GM12875 (cell line): ENCODE data around the gene ANAPC2.

Experiments
- H3K4me3 ChIP-seq: one replicate; pipeline ENCODE4 v1.5.1; 2011; ENCODE audit warnings: low read depth, low read length, control low read depth
- CTCF ChIP-seq: IDR thresholded peaks from 2 replicates; pipeline ENCODE4 v1.5.1; 2011; ENCODE audit warnings: low read depth, mild to moderate bottlenecking, control low read depth, inconsistent platforms, low read length, moderate library complexity, borderline replicate concordance; ENCODE audit not compliant: insufficient read depth

ANAPC2 gene

DNA sequence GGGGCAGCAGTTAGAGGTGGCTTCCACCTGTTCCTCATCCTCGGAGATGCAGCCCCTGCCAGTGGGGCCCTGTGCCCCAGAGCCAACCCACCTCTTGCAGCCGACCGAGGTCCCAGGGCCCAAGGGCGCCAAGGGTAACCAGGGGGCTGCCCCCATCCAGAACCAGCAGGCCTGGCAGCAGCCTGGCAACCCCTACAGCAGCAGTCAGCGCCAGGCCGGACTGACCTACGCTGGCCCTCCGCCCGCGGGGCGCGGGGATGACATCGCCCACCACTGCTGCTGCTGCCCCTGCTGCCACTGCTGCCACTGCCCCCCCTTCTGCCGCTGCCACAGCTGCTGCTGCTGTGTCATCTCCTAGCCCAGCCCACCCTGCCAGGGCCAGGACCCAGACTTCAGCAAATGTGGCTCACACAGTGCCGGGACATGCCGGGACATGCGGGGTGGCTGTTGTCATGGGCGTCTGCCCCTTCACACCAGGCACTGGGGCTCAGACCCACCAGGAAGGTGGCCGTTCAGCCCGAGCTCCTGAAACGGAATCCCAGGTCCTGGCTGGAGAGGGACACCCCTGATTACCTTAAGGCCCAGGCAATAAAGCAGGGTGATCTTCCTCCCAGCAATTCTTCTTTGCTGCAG is 37.5 kb upstream of the ANAPC2 start:
- TF ChIP-seq CTCF = no peak
- H3K4me3 ChIP-seq = no peak overlapping the region

GRCh38 chr9:137224830-137225694 is 36.7 kb upstream of the ANAPC2 start, which contains the start of gene CYSRT1:
Gene CYSRT1, plus strand, starts transcription at chr9:137225174. Its CDS starts 448 bp downstream, at chr9:137225622.
- no peak for TF ChIP-seq CTCF
- H3K4me3 ChIP-seq = peak within 1 kb of the TSS; percentile 70

DNA sequence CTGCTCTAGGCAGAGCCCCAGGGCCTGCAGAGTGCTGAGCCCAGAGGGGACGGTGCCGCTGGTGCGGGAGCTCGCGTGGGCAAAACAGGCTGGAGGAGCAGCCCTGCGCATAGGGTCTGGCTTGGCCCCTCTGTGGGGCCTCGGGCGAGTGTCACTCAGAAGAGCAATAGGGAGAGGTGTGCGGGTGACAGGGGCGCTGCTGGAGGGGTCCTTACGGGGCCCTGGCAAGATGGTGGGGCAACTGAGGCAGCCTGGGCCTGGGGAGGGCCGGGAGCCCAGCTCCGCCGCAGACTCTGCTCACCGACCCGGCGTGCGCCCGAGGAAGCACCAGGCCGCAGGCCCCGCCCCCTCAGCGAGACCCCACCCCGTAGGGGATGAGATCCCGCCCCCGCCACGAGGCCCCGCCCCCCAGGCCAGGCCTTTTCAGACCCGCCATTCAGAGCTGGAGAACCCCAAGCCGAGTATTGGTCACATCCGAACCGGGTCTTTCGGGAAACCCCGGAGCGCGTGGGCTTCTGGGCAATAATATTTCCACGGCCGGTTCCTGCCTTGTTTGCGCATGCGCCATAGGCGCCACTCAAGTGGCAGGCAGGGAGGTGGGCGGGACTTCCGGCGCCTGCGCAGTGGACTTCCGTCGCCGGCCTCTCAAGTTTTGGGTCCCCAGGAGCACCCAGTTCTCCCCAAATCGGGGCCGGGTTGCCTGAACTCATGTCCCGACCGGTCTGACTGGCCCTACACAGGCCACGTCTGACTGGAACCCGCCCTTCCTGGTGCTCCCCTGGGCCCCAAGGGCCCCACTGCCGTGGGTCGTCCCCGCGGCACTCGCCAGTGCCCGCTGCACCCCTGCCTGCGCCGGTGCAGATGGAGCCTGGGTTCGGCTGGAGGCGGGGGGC is 35.0 kb upstream of the ANAPC2 start:
- peak overlapping the region; percentile 70 for H3K4me3 ChIP-seq
- TF ChIP-seq CTCF = no peak

DNA sequence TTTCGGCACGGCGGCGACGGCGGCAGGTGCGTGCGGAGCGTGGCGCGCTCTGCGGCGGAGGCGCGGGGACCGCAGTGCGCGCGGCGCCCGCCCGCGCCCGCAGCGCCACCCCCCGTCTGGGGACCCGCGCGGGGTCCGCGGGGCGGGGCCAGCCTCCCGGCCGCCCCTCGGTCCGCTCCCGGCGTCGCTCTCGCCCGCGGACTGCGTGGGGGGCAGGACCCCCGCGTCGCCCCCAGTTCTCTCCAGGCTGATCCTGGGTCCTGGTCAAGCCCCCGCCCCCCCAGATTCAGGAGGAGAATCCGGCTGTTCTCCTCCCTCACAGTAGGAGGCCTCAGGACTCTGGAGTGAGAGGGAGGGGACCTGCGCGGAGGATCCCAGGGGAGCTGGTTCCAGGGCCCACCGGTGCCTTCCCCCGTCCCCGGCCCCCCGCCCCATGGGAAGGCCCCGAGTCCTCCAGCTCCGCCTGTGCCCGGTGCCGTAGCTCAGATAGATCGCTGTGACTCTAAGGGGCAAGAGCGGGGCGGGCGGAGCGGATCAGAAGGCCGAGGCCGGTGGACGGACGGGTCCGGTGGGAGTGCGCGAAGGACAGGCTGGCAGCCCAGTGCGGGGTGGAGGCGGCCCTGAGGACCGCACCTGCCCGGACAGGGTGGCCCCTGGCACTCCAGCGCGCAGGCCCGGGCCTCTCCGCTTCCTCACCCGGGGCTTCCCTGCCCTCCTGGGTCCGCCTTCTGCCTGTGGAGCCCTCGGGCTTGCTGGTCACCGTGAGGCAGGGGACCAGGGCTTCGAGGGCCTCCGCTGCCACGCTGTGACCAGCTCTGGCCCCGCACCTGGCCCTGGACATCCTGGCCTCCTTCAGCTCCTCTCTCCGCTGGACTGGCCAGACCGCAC is 34.1 kb upstream of the ANAPC2 start, which contains the start of gene RNF208:
RNF208 (minus strand) TSS at position 51 of the 888 bp plus-strand sequence. CDS start 1,028 bp downstream, outside the sequence.
- peak within 1 kb of the TSS; percentile 40 for H3K4me3 ChIP-seq
- no peak for TF ChIP-seq CTCF

- TF ChIP-seq CTCF = no peak
- H3K4me3 ChIP-seq = peak overlapping the region; percentile 38
Measured at GRCh38 chr9:137221506-137222111, 33.2 kb upstream of the ANAPC2 start.

GRCh38 chr9:137221095-137221505 is 32.7 kb upstream of the ANAPC2 start:
- no peak for TF ChIP-seq CTCF
- no peak overlapping the region for H3K4me3 ChIP-seq
